Peyer's patch (tissue), 4 donors: ENCODE results near the gene CACNA2D3. TPM values are rescaled to one million over a fixed set of nuclear protein-coding genes. Genes with fewer than 3 reads are reported as not detected.

Source experiments
- DNase-seq, 3 donors: peaks; one replicate each; pipeline ENCODE4 v3.0.0-alpha.2; 2017 to 2019
- H3K27ac ChIP-seq, 4 donors: fragments of 200-600 bp; sonication (generic); one replicate each; pipeline ENCODE4 v1.5.1; 2016 to 2019
- H3K27me3 ChIP-seq, 2 donors: fragments of 200-600 bp; sonication (generic); one replicate each; pipeline ENCODE4 v1.5.1; 2019
- H3K36me3 ChIP-seq, 3 donors: fragments of 200-600 bp; sonication (generic); one replicate each; pipeline ENCODE4 v1.5.1; 2016 to 2019
- H3K4me1 ChIP-seq, 4 donors: fragments of 200-600 bp; sonication (generic); one replicate each; pipeline ENCODE4 v1.5.1; 2016 to 2019
- H3K4me3 ChIP-seq, 4 donors: fragments of 200-600 bp; sonication (generic); 1 replicate in 3 of 4; 2 replicates in 1 of 4; pipeline ENCODE4 v1.5.1; 2016 to 2019; ENCODE audit warnings: mild to moderate bottlenecking in 1 of 4
- H3K9me3 ChIP-seq, 4 donors: fragments of 200-600 bp; sonication (generic); one replicate each; pipeline ENCODE4 v1.5.1; 2016 to 2019; ENCODE audit warnings: mild to moderate bottlenecking in 1 of 4
- CTCF ChIP-seq, 6 experiments: fragments of 450-650 bp in 4 of 6; fragments of 200-600 bp in 2 of 6; sonication (generic) in 1 of 6; IDR thresholded peaks; one replicate each; pipeline ENCODE4 v1.5.1; 2017 to 2019; ENCODE audit warnings: antibody characterized with exemption in 6 of 6, mild to moderate bottlenecking in 3 of 6, moderate library complexity in 1 of 6
- POLR2A ChIP-seq, 2 donors: fragments of 450-650 bp; IDR thresholded peaks; one replicate each; pipeline ENCODE4 v1.5.1; 2017; ENCODE audit warnings: antibody characterized with exemption in 2 of 2, mild to moderate bottlenecking in 2 of 2, moderate library complexity in 2 of 2
- total RNA-seq, 4 donors: library from RNA; depleted of rRNA; stranded (reverse); fragments of >200 nt; gene quantifications; one replicate each; pipeline ENCODE4 v1.1.0, GENCODE V29; 2016

CACNA2D3 gene
- total RNA-seq, 4 donors from 2014 or later = 0.27 to 5.0 TPM; not detected in 2

DNA sequence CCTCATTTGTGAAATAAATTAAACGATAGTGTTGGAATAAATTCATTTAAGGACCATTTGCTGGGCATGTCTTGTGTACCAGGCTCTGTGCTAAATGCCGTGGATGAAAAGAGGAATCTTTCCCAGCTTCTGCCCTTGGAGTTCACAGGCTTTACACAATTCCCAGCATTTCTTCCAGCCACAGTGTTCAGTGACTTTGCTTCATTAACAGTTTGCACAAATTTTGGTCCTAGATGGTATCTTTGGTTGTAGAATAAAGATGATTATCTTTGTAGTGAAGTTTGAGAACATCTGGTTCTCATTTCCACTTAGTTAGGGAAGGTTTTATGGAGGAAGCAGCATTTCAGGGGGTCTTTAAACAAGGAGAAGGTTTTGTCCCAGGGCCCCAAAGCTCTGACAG is 705.4 kb downstream of the CACNA2D3 start:
- peaks cover 0 to 5% (median 0%) of the 10 kb centered on the region in 4 donors for H3K9me3 ChIP-seq
- TF ChIP-seq POLR2A (IDR thresholded peaks at IDR 0.05) = no peak
- no peak for TF ChIP-seq CTCF (IDR thresholded peaks at IDR 0.05)
- H3K27ac ChIP-seq = no peak overlapping the region
- no peaks in the 10 kb centered on the region for H3K36me3 ChIP-seq
- no peaks in the 10 kb centered on the region for H3K4me1 ChIP-seq
- H3K4me3 ChIP-seq = no peak overlapping the region
- H3K27me3 ChIP-seq = no peaks in the 10 kb centered on the region
- no peak for DNase-seq

DNA sequence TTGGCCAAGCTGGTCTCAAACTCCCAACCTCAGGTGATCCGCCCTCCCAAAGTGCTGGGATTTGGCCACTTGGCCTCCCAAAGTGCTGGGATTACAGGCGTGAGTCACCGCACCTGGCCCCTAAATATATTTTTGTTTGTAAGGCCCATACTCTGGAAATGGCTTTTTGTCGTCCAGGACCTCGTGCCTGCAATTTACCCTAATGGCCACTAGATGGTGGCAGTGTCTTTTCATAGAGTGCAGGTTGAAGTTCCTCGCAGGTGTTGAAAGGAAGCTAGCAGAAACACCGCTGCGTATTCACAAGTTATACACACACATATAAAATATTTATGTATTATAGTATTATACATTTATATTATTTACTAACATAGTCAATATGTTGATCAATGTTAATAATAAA is 708.3 kb downstream of the CACNA2D3 start:
- H3K9me3 ChIP-seq = peaks cover 0 to 5% (median 0%) of the 10 kb centered on the region in 4 donors
- peak in 1 of 3 donors; percentile 75 for DNase-seq
- no peak overlapping the region for H3K4me3 ChIP-seq
- TF ChIP-seq CTCF (IDR thresholded peaks at IDR 0.05) (peak in 5 of 6 experiments; percentile 27 to 73 (median 51)), POLR2A (IDR thresholded peaks at IDR 0.05) (no peak)
- no peak overlapping the region for H3K27ac ChIP-seq
- H3K4me1 ChIP-seq = no peaks in the 10 kb centered on the region
- H3K27me3 ChIP-seq = no peaks in the 10 kb centered on the region
- H3K36me3 ChIP-seq = no peaks in the 10 kb centered on the region

GRCh38 chr3:54831112-54831511 is 708.8 kb downstream of the CACNA2D3 start:
- H3K36me3 ChIP-seq = no peaks in the 10 kb centered on the region
- TF ChIP-seq CTCF (IDR thresholded peaks at IDR 0.05) (no peak), POLR2A (IDR thresholded peaks at IDR 0.05) (no peak)
- no peaks in the 10 kb centered on the region for H3K4me1 ChIP-seq
- H3K9me3 ChIP-seq = peaks cover 0 to 5% (median 0%) of the 10 kb centered on the region in 4 donors
- no peaks in the 10 kb centered on the region for H3K27me3 ChIP-seq
- no peak for DNase-seq
- no peak overlapping the region for H3K4me3 ChIP-seq
- H3K27ac ChIP-seq = no peak overlapping the region

- Histone ChIP-seq H3K27me3 (no peaks in the 10 kb centered on the region), H3K4me1 (no peaks in the 10 kb centered on the region), H3K4me3 (no peak overlapping the region), H3K36me3 (no peaks in the 10 kb centered on the region), H3K9me3 (peaks cover 0 to 5% (median 0%) of the 10 kb centered on the region in 4 donors), H3K27ac (no peak overlapping the region)
- TF ChIP-seq CTCF (IDR thresholded peaks at IDR 0.05) (no peak), POLR2A (IDR thresholded peaks at IDR 0.05) (no peak)
- DNase-seq = no peak
Observed at GRCh38 chr3:54832876-54833275, 710.5 kb downstream of the CACNA2D3 start.

- Histone ChIP-seq H3K4me1 (peaks cover 0 to 5% (median 0%) of the 10 kb centered on the region in 4 donors), H3K27ac (no peak overlapping the region), H3K36me3 (no peaks in the 10 kb centered on the region), H3K27me3 (no peaks in the 10 kb centered on the region), H3K4me3 (no peak overlapping the region), H3K9me3 (no peaks in the 10 kb centered on the region)
- DNase-seq = no peak
- TF ChIP-seq POLR2A (IDR thresholded peaks at IDR 0.05) (no peak), CTCF (IDR thresholded peaks at IDR 0.05) (no peak)
Observed at GRCh38 chr3:54835701-54836100, 713.3 kb downstream of the CACNA2D3 start.

DNA sequence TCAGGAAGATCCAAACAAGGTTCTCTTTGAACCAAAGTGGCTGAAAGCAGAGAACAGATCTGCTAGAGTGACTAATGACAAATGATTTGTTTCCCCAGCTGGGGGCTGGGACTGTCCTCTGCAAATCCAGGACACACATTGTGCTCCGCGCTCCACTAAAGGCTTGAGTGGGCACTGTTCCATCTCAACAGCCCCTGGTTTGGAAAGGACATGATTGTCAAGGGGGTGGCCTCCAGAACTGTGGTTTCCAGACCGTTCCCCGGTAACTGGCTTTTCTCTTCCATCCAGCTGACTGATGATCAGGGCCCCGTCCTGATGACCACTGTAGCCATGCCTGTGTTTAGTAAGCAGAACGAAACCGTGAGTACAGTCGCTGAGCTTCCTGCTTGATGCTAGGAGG is 714.5 kb downstream of the CACNA2D3 start:
- Histone ChIP-seq H3K36me3 (no peaks in the 10 kb centered on the region), H3K4me1 (peaks cover 0 to 5% (median 0%) of the 10 kb centered on the region in 4 donors), H3K9me3 (no peaks in the 10 kb centered on the region), H3K4me3 (no peak overlapping the region), H3K27me3 (no peaks in the 10 kb centered on the region), H3K27ac (peak overlapping the region in 1 of 4 donors; percentile 31)
- no peak for DNase-seq
- TF ChIP-seq POLR2A (IDR thresholded peaks at IDR 0.05) = no peak
- no peak for TF ChIP-seq CTCF (IDR thresholded peaks at IDR 0.05)
